IMR-90 (cell line): ENCODE results near the gene PAK4.

Experiments used
- CHD1 ChIP-seq: IDR thresholded peaks from 2 replicates; pipeline ENCODE4 v1.6.1; 2012; ENCODE audit warnings: low read depth, low read length, improper control_type of control experiment
- NFE2L2 ChIP-seq: fragments of 150-350 bp; IDR thresholded peaks from 2 replicates; pipeline ENCODE4 v1.6.1; 2016; ENCODE audit warnings: low read depth, mild to moderate bottlenecking, low read length
- POLR2A ChIP-seq: IDR thresholded peaks from 2 replicates; pipeline ENCODE4 v1.6.1; 2012; ENCODE audit warnings: mild to moderate bottlenecking, low read depth, low read length
- RFX5 ChIP-seq: IDR thresholded peaks from 2 replicates; pipeline ENCODE4 v1.8.0; 2012; ENCODE audit warnings: low read depth, mild to moderate bottlenecking, low read length, moderate library complexity
- SMC3 ChIP-seq: fragments of 150-350 bp; IDR thresholded peaks from 2 replicates; pipeline ENCODE4 v1.6.1; 2016; ENCODE audit warnings: low read depth, mild to moderate bottlenecking, antibody characterized with exemption, low read length, moderate library complexity
- TF ChIP-seq, protein P1 (sequence below): conservative IDR thresholded peaks from 2 replicates; pipeline ENCODE4 v1.5.1; 2012; ENCODE audit warnings: mild to moderate bottlenecking, low read depth, low read length, improper control_type of control experiment
- TF ChIP-seq, protein P2 (sequence below): fragments of 150-350 bp; IDR thresholded peaks from 2 replicates; pipeline ENCODE4 v1.6.1; 2017; ENCODE audit warnings: mild to moderate bottlenecking, antibody characterized with exemption, low read length, low read depth

DNA sequence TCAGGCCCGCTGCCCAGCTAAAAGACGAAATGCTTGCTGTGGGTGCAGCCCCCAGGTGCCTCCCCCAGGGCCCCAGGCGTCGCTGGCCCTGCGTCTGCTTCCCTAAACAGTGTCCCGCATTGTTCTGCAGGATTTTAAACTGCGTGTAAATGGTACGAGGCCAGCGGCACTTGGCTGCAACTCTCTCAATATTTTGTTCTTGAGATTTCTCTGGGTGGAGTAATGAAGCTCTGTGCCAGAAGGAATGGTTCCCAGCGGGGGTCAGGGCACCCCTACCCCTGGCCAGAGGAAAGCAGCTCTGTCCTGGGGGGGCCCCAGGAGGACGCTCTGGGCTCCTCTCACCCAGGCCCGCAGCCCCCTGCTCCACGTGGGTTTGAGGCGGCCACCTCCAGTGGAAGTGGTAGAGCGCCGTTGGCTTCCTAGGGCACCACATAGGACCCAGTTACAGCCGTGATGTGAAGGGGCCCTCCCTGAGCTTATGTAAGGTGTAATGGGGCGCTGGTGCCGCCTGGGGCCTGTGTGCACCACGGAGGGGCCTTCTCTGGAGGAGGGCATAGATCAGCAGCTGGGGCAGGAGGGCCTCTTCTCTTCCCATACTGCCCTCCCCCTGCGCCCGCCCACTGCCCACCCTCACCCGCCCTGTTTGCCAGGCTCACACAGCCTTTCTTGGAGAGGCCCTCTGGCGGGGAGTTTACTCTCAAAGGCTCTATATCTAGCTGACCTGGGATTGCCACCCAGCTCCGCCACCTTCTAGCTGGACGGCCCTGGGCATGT is 19.8 kb downstream of the PAK4 start:
- TF ChIP-seq, protein P1, sequence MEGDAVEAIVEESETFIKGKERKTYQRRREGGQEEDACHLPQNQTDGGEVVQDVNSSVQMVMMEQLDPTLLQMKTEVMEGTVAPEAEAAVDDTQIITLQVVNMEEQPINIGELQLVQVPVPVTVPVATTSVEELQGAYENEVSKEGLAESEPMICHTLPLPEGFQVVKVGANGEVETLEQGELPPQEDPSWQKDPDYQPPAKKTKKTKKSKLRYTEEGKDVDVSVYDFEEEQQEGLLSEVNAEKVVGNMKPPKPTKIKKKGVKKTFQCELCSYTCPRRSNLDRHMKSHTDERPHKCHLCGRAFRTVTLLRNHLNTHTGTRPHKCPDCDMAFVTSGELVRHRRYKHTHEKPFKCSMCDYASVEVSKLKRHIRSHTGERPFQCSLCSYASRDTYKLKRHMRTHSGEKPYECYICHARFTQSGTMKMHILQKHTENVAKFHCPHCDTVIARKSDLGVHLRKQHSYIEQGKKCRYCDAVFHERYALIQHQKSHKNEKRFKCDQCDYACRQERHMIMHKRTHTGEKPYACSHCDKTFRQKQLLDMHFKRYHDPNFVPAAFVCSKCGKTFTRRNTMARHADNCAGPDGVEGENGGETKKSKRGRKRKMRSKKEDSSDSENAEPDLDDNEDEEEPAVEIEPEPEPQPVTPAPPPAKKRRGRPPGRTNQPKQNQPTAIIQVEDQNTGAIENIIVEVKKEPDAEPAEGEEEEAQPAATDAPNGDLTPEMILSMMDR = no peak
- TF ChIP-seq POLR2A (no peak), SMC3 (no peak), CHD1 (no peak), RFX5 (no peak), NFE2L2 (no peak)
- TF ChIP-seq, protein P2, sequence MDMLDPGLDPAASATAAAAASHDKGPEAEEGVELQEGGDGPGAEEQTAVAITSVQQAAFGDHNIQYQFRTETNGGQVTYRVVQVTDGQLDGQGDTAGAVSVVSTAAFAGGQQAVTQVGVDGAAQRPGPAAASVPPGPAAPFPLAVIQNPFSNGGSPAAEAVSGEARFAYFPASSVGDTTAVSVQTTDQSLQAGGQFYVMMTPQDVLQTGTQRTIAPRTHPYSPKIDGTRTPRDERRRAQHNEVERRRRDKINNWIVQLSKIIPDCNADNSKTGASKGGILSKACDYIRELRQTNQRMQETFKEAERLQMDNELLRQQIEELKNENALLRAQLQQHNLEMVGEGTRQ = no peak
